GM19328 (cell line): ENCODE data around the gene POP4.

ENCODE experiments used
- ATAC-seq: cut with Tn5 transposase; IDR thresholded peaks from one replicate; pipeline ENCODE4 v1.9.1; 2021; ENCODE audit warnings: mild to moderate bottlenecking, moderate library complexity; ENCODE audit not compliant: unreplicated experiment

POP4 gene

DNA sequence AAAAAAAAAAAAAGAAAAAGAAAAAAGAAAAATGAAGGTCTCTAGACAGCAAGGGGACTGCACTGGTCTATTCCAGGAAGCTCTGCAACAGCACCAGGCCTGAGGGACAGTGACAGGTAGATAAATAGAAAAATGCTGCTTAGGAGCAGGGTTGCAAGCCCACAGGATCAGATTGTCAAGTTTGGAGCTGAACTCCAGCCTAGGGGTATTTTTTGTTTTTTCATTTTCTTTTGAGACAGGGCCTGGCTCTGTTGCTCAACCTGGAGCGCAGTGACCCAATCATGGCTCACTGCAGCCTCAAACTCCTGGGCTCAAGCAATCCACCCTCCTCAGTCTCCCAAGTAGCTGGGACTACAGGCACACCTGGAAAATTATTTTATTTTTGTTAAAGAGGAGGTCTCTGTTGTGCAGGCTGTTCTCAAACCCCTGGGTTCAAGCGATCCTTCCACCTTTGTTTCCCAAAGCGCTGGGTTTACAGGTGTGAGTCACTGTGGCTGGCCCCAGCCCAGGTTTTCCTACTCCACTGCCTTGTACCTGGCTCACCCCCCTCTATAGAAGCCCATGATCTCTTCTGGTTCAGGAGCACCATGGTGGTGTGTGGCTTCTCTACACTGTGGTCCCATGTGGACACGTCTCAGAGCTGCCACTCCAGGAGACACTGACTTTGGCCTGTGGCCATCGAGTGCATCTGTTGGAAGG, 23.9 kb downstream of the POP4 start:
- ATAC-seq: no peak

DNA sequence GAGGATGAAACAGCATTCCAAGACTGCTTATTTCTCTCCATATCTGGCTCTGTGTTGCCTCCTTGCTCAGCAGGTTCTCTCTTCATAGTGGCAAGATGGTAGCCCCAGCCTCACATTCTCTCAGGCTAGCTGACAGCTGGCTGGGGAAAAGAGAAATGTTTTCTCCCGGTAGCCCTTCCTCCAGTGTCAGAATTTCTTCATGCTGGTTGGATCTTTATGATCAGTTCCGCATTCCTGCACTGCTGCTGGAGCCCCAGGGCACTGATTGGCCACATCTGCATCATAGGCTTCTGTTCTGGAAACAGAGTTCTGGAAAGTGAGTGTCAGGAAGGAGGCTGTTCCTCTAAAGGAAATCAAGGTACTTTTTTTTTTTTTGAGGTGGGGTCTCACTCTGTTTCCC, 24.6 kb downstream of the POP4 start:
- no peak for ATAC-seq

DNA sequence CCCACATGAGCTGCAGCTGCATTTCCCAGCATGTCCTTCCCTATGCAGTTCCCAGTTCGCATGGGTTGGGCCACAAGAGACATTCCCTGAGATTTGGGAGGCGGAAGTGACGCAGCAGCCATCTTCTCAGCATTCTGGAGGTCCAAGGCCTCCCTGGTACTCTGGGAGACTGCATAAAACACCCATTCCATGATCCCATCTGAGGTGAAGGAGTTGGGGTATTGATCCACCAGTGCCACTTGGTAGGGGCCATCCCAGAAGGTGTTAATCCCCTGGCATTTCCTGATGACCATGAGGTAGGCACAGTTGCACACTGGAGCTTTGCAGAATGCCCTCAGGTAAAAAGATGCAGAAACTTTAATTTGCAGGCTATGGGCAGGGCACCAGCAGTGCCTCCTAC, 25.4 kb downstream of the POP4 start:
- no peak for ATAC-seq

DNA sequence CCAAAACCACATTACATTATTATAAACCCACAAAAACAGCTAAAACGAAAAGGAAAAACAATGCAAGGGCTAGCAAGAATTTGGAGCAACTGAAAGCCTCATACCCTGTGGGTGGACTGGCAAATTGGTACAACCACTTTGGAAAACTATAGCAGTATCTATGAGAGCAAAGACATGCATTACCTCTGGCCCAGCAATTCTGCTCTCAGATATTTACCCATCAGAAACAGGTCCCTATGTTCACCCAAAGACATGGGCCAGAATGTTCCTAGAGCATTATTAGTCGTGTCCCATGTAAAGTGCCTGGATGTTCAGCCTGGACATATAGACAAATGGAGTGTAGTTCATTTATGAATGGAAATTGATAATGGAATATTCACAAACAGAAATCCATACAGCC, 27.9 kb downstream of the POP4 start:
- ATAC-seq: no peak

DNA sequence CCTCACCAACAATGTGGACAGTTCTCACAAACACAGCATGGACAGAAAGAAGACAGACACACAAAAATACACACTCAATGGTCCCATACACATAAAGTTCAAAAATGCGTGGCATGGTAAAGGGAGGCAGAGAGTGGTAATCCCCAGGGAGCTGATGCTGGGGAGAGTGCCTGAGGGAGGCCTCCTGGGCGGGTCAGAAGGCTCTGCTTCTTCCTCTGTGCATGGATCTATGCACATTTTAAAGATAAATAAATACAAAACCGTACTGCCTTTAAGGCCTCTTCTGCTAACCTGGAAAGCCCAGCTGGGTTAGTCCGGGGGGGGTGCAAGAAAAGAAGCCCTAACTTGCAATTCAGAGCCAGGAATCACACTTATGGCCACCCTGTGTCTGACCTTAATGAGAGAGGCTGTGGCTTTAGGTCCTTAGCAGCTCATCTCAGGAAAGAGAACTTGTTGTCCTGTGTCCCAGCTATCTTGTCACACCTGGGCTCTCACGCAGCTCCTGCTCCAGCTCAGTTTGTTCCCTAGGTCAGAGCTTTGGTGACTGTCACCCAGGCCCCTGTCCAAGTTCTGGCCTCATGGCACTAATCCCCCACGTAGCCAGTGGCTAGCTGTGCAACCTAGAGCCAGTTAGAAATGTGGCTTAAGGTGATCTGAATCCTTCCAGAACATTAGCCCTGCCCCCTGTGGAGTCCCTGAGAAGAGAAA, 28.5 kb downstream of the POP4 start:
- ATAC-seq: no peak

DNA sequence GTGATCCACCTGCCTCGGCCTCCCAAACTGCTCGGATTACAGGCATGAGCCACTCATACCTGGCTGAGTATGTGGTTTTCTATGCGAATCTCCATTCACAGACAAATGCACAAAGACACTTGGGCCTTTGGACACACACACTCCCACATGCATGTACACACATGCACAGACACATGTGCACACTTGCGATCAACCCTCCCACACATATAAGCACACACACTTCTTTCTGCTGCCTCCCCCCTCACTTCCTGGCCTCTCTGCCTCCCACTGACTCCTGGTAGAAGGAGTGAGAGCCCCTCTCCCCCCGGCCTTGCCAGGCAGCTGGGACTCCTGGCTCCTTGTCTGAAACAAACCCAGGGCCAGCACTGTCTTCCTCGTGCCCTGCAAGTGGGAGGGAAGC, 29.9 kb downstream of the POP4 start:
- ATAC-seq: no peak

DNA sequence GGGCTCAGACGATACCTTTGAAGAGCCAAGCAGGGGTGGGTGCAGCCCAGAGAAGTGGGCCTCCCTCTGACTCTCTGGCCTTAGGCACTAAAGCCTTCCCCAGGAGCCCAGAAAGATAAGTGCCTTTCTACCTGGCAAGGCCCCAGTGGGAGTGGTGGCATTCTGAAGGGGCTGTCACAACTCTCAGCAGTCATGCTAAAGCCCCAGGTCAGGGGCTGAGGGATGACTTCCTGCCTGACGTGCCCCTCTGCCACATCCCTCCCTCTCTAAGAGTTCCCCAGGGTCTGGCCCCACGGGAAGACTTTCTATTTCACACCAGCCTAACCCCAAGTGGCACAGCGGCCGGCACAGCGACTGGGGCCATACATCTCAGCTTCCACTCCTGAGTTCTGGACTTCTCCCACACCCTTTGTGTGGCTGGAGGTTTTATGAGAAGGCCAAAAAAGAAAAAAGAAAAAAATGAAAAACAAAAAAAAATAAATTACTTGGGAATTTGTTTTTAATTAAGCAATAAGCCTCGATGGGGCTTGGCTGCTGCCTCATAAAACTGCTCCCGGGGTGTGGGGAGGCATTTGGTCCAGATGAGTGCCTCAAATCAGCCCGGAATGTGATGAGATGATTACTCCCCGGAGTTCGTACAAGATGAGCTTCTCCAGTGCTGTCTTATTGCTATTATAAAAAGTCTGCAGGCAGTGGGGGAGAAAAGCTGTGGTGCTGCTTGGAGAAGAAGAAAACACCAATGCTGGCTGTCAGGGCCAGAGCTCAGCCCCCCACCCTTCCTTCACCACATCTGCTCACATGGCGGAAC, 30.7 kb downstream of the POP4 start:
- ATAC-seq: no peak

DNA sequence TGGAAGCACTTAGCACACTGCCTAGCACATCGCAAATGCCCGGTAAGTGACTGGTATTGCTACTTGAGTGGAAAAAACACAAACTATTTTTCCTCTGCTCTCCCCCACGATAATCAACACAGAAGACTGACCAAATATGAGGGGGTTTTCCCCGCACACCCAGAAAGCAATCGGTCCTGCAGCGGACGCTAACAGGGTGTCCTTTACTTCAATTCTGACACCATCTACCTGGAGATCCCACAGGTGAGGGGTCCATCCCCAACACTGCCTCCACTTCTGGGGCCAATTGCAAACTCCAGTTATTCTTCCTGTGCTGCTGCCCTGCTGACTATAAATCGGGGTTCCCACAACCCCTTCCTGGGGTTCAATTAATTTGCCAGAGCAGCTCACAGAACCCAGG, 33.0 kb downstream of the POP4 start:
- ATAC-seq: no peak

DNA sequence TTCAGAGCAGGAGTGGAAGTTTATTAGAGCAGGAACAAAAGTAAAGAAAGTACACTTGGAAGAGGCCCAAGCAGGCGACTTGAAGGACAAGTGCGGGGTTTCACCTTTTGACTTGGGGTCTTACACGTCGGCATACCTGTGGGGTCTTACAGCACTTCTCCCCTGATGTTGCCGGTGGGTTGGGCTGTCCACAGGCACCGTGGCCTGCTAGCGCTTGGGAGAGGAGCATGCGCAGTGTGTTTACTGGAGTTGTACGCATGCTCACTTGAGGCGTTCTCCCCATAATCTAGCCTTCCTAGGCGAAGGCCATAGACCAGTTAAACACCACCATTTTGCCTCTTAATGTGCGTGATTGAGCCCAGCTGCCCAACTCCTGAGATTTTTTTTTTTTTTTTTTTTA, 34.1 kb downstream of the POP4 start:
- no peak for ATAC-seq

DNA sequence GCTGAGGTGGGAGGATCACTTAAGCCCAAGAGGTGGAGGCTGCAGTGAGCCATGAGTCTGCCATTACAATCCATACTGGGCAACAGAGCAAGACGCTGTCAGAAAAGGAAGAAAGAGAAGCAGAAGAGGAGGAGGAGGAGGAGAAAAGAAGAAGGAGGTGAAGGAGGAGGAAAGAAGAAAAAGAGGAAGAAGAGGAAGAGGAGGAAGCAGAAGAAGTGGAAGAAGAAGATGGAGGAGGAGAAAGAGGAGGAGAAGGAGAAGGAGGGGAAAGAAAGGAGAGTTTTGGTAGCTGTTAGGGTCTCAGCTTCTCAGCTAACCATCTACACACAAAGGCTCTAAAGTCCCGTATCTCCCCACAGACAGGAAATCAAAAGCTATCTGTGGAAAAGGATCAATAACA, 35.5 kb downstream of the POP4 start:
- ATAC-seq: no peak

DNA sequence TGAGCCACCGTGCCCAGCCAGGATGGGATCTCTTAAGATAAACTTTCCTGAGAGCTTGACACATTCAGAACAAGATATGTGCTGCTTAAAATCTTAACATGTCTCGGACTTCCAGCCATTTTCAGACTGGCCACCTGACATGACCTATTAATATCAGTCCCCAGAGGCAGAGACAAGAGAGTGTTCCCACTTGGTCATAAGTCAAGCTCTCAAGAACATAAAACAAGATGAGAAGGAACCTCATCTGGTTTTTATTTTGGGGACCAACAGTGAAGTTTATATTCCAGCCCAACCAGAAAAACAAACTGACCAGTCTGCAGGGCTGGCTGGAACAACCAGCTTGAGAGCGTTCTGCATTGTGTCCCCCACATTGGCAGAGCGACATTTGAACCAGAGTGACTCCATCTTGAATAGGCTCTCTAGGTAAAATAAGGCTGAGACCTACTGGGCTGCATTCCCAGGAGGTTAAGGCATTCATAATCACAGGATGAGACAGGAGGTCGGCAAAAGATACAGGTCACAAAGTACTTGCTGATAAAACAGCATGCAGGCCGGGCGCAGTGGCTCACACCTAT, 37.4 kb downstream of the POP4 start:
- ATAC-seq: no peak

DNA sequence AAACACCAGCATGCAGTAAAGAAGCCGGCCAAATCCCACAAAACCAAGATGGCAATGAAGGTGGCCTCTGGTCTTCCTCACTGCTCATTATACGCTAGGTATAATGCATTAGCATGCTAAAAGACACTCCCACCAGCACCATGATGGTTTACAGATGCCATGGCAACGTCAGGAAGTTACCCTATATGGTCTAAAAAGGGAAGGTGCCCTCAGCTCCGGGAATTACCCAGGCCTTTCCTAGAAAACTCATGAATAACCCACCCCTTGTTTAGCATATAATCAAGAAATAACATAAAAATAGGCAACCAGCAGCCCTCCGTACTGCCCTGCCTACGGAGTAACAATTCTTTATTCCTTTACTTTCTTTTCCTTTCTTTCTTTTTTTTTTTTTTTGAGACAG, 38.1 kb downstream of the POP4 start:
- ATAC-seq: no peak

DNA sequence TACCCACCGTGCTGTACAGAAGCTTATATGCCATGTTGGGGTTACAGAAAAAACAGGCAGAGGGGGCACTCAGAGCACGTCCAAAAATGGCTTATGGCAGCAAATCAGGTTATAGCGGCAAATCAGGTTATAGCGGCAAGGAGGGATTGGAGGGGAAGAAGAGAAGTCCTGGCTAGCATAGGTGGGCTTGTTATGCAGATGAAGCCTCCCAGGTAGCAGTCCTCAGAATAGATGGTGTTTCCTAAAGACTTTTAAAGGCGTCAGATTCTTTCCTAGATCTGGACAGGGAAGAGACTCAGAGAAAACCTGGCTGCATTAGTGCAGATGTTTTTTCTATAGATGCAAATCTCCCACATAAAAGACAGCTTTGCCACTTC, 39.4 kb downstream of the POP4 start:
- no peak for ATAC-seq

DNA sequence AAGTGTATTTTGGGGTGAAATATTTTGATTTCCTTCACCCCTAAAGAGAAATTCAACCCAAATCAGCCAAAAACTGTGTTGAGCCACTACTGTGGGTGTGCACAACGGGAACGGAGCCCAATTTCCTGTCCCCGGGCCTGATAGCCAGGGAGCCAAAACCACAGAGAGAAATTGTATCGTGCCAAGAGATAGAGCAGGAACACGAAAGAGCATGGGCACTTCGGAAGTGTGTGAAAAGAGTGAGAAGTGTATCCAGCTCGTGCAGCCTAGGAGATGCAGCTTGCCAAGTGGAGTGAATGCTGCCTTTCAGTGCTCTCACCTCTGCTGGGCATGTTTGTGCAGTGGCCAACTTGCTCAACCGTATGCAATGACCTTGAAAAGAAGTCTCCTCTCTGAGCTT, 39.8 kb downstream of the POP4 start:
- no peak for ATAC-seq

DNA sequence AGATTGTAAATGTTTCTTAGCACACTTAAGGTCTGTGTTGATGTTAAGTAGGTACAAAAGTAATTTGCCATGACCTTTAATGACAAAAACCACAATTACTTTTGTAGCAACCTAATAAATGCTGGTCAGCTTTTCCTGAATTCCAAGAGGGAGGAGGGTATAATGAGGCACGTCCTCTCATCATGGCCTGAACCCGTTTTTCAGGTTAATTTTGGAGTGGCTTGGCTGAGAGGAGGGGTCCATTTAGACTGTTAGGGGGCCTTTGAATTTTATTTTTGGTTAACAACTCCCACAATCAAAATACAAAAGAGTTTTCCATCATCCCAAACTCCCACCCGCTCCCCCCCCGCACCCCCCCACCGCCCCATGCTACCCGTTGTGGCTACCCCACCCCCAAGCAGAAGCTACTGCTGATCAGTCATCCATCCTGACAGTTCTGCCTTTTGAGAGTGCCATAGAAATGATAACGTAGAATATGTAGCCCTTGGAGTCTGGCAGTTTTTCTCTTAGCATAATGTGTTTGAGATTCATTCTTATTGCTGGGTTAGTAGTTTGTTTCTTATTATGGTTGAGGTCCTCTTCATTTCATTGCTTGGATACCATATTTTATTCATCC, 44.8 kb downstream of the POP4 start:
- no peak for ATAC-seq

DNA sequence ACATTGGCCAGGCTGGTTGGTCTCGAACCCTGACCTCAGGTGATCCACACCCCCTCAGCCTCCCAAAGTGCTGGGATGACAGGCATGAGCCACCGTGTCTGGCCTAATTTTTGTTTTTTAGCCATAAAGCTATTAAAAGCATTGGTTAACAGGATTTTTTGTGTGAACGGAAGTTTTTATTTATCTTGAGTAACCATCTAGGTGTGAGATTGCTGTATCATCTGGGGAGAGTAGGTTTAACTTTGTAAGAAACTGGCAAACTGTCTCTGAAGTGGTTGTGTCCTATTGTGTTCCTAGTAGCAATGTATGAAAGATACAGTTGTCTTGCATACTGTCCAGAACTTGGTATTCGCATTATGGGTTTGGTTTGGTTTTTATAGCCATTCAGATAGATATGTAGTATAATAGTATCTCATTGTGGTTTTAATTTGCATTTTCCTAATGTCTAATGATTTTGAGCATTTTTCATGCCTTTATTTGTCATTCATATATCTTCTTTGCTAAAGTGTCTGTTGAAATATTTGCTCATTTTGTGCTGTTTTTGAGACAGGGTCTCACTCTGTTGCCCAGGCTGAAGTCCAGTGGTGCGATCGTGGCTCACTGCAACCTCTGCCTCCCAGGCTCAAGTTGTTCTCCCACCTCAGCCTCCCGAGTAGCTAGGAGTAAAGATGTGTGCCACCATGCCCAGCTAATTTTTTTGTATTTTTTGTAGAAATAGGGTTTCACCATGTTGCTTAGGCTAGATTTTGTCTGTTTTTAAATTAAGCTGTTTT, 45.7 kb downstream of the POP4 start:
- no peak for ATAC-seq

DNA sequence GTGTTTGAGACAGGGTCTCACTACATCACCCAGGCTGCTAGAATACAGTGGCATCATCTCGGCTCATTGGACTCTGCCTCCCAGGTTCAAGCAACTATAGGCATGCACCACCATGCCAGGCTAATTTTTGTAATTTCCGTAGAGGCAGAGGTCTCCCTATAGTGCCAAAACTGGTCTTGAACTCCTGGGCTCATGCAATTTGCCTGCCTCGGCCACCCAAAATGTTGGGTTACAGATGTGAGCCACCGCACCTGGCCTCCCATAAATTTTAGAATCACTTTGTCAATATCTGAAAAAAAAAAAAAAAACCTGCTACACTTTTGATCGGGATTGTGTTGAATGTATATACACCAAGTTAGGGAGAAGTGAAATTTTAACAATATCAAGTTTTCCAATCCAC, 47.3 kb downstream of the POP4 start:
- no peak for ATAC-seq

DNA sequence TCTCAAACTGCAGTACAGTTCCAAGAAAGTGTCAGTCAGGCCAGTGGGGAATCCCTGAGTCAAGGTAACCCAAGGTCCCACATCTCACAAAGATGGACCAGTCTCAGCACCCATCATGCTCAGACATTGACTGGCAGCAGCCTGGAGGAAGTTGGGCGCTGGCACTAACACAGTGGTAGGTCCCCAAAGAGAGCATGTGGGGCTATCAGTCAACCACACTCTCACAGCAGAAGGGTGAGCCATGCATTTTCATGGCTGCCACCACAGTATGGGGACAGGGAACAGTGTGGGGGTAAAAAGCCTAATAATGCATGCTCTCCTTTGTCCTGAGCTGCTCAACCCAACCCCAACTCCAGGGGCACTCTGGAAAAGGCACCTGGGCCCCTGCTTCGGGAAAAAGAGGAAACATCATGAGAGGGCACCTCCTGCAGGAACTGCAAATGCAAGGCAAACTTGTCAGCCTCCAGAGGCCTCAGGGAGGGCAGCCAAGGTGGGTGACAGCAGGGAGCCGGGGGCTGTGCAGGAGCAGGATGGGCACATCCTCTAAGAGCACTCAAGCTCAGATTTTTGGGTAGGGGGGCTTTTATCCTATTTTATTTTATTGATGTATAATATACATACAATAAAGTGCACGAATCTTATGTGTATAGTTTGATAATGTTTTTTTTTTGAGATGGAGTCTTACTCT, 49.7 kb downstream of the POP4 start:
- ATAC-seq: no peak

DNA sequence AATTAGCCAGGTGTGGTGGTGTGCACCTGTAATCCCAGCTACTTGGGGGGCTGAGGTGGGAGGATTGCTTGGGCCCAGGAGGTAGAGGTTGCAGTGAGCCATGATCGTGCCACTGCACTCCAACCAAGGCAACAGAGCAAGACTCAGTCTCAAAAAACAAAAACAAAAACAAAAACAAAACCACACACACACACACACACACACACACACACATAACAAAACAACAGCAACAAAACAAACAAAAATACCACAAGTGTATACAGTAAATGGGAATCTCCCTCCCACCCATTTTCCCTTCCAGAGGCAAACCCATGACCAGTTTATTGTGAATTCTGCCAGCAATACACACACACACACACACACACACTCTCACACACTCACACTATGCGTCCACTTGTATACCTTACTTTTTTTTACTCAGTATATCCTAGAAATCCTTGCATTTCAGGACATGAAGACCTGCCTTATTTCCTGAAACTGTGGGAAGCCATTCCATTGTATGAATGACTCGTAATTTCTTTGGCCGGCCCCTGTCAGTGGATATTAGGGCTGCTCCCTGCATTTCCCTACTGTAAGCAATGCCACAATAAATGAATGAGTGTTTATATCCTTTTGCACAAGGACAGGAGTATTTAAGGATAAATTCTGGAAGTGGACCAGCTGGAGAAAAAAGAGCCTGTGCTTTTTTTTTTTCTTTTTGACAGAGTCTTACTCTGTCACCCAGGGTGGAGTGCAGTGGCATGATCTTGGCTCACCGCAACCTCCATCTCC, 52.3 kb downstream of the POP4 start:
- ATAC-seq: no peak
